Hippocampal formation (tissue), 2 donors: Measurements from ENCODE around the gene LAMC1.

Source experiments
- DNase-seq, 2 donors: peaks; one replicate each; lab custom pipeline; 2025; lab: John Stamatoyannopoulos, UW

The LAMC1 gene

DNA sequence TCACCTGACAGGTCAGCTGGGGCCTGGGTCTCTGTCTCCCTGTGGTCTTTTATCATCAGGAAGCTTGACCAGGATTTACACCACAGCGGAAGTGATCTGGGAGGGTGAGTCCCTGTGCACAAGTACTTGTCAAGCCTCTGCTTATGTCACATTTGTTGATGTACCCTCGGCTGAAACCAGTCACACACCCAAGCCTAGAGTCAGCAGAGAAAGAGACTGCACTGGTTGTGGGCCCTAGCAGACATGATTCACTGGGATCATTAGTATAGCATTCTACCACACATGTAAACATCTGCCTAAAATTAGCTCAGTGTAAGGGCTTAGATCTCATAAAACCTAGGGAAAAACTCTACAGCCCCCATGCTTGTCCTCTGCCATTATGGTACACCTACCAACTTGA is 83.5 kb downstream of the LAMC1 start:
- DNase-seq: no peak

DNA sequence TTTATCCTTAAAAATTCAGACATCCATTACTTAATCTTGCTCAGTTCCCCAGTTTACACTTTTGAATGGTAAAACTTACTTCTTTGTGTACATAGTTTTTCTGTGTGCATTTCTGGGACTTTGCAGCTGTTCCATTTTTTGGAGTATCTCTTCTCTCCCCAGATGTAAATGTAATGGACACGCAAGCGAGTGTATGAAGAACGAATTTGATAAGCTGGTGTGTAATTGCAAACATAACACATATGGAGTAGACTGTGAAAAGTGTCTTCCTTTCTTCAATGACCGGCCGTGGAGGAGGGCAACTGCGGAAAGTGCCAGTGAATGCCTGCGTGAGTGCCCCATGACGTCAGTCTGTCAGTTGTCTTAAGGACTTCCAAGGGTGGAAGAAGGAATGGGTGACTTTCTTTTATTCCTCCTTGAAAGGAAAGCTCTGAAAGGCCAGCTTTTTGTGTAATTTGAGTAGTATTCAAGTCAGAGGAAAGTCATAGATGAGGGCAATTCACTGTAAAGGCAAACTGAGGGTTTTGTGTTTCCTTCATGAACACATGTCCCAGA is 87.2 kb downstream of the LAMC1 start:
- no peak for DNase-seq

GRCh38 chr1:183114441-183114840 is 91.2 kb downstream of the LAMC1 start:
- no peak for DNase-seq

- DNase-seq: no peak
These were observed 93.2 kb downstream of the LAMC1 start for GRCh38 chr1:183116416-183116815.

- DNase-seq: no peak
These were observed 98.4 kb downstream of the LAMC1 start for GRCh38 chr1:183121609-183122008.

GRCh38 chr1:183124259-183124658 is 101.0 kb downstream of the LAMC1 start:
- no peak for DNase-seq

DNA sequence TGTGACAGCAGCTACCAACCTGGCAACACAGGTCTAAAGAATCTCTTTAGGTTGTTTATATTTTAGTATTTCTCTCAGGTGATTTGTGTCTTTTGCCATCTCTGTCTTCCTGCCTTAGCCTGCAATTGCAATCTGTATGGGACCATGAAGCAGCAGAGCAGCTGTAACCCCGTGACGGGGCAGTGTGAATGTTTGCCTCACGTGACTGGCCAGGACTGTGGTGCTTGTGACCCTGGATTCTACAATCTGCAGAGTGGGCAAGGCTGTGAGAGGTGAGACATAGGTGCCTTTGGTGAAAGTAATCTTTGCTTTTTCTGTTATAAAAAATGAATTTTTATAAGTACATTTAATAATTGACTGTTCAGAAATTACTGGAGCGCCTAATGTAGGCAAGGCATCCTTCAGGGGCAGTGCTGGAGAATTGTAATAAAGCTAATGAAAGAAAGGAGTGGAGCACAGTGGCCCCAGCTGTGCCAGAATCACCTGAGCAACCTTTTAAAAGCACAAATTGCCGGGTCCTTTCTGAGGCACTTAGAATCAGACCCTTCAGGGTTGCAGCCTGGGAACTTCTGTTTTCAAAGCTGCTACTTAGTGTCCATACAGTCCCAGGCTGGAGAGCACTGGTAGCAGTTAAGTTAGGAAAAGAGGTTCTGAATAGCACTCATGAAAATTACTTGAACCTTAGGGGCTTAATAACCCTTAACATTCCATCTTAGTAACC is 102.2 kb downstream of the LAMC1 start:
- DNase-seq: no peak

GRCh38 chr1:183126000-183126366 is 102.8 kb downstream of the LAMC1 start:
- no peak for DNase-seq

DNA sequence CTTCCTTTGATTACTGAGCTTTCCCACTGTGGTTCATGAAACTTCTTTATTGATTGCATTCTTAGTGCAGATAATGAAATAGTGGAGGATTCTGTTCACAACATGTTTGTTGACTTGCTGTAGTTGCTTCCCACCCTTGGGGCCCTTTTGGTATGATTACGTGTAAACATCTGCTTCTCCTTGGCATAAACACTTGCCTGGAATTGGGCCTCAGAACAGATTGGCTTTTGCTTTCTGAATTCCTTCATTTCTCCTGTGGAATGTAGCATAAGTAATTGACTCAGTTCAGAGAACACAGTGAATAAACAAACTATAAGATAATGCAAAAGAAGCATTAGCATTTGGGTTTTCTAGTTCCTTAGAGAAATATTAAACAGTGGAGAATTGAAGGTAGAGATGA is 103.3 kb downstream of the LAMC1 start:
- no peak for DNase-seq

DNA sequence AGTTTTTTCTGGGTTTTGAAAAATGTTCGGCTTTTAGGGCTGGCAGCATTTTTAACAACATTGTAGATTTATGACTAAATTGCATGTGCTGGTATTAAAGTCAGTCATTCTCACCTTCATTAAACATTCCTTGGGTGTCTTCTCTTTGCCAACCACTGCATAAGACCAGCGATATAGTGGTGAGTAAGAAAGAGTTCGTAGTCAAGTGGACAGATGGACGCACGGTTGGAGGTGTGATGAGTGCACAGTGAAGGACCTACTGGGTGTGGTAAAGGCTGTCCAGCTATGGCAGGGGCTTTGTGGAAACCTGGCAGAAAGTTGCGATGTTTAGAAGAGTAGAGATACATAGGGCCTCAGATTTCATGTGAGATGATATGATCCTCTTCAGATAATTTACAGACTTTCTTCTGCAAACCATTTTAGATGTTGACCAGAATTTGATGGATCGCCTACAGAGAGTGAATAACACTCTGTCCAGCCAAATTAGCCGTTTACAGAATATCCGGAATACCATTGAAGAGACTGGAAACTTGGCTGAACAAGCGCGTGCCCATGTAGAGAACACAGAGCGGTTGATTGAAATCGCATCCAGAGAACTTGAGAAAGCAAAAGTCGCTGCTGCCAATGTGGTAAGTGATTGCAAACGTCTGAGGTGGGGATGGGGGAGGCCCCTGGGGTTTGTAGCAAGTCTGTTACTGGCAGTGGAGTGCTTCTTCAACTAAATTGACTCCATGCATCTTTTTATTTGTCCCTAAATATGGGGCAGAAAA is 106.9 kb downstream of the LAMC1 start:
- DNase-seq: no peak

DNA sequence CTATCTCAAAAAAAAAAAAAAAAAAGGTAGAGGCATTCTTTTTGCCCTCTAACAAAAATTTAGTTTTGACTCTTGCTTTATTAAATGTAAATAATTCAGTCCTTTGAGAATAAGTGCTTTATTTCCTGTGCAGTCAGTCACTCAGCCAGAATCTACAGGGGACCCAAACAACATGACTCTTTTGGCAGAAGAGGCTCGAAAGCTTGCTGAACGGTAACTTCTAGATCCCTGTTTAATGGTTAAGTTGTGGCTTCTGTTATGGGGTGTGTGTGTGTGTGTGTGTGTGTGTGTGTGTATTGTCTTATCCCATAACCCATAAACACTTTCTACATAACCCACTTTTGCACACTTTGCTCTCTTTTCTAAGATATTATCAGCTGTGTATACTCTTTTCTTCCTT is 107.9 kb downstream of the LAMC1 start:
- no peak for DNase-seq

DNA sequence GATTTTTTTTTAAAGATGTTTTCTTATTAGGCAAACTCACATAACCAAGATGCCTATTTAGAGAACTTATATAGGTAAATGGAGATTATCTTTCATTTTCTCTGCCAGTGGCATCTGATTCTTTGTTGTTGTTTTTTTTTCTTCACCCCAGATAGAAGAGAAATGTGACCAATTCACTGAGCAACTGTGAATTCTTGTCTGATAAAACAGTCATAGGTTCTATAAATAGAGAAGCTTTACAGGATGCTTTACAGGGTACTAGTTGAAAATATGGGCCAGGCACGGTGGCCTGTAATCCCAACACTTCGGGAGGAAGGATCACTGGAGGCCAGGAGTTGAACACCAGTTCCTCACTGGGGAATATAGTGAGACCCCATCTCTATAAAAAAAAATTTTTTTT is 112.1 kb downstream of the LAMC1 start:
- no peak for DNase-seq

DNA sequence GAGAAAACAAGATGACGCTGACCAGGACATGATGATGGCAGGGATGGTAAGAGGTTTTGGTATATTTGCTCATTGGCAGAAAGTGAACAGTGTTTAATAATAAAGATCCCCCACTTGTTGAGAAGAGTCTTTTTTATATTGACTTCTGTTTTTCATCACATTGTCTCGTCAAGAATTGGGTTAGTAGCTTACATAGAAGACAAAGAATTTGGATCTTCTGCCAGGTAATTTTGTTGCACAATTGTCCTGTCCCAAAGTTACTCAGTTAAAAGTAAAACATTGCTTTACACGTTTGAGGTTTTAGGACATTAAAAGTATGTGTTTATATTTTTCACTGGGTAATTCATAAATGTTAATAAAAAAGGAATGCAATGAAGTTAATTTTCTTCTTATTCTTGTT is 114.6 kb downstream of the LAMC1 start:
- no peak for DNase-seq

- no peak for DNase-seq
These were observed 115.1 kb downstream of the LAMC1 start for GRCh38 chr1:183138301-183138700.

DNA sequence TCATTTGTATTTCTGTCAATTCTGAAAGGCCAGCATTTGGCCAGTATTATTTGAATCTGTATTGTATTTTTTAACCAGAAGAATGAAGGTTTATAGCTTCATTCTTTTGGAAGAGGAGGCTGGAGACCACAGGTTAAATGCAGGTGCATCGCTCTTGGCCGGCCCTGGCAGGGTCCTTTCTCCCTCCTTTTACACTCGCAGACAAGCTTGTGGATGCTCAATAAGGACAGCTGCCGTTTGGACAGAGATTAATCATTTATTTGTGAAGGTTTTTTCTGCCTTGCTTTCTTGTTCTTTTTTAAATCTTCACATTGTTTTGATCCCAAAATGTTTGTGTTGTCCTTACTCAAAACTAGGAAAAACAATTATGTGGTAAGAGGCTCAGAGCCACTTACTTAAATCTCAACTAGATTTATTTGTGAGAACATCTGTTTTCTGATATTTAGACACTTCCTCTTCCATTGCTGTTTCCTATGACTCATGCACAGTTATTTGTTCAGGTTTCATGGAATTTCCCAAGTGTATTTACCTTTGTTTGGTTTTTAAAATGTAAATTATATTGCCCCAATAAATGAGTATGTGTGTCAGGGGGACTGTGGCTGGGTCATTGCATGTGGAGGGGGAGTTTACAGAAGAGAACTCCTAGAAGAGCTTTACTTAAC is 116.2 kb downstream of the LAMC1 start:
- no peak for DNase-seq

DNA sequence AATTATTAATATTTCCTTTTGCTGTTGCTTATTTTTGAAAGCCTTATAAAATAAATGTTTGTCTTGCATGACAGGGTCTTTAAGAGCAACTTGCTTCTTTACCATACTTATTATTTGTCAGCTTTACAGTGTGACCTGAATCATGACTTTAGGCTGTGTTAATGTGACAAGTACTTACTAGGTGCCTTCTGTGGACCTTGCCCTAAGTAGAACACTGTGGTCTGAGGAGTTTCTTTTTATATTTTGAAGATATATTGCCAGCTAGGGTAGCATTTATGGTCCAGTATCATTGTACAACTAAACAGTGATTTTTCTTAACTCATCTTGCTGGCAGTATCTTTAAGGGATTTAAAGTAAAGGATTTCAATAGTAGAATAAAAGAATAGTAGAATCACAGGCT is 117.4 kb downstream of the LAMC1 start:
- DNase-seq: no peak

GRCh38 chr1:183142171-183142570 is 119.0 kb downstream of the LAMC1 start:
- no peak for DNase-seq

DNA sequence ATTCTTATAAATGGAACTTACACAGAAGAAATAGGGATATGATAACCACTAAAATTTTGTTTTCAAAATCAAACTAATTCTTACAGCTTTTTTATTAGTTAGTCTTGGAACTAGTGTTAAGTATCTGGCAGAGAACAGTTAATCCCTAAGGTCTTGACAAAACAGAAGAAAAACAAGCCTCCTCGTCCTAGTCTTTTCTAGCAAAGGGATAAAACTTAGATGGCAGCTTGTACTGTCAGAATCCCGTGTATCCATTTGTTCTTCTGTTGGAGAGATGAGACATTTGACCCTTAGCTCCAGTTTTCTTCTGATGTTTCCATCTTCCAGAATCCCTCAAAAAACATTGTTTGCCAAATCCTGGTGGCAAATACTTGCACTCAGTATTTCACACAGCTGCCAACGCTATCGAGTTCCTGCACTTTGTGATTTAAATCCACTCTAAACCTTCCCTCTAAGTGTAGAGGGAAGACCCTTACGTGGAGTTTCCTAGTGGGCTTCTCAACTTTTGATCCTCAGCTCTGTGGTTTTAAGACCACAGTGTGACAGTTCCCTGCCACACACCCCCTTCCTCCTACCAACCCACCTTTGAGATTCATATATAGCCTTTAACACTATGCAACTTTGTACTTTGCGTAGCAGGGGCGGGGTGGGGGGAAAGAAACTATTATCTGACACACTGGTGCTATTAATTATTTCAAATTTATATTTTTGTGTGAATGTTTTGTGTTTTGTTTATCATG is 120.5 kb downstream of the LAMC1 start:
- no peak for DNase-seq

DNA sequence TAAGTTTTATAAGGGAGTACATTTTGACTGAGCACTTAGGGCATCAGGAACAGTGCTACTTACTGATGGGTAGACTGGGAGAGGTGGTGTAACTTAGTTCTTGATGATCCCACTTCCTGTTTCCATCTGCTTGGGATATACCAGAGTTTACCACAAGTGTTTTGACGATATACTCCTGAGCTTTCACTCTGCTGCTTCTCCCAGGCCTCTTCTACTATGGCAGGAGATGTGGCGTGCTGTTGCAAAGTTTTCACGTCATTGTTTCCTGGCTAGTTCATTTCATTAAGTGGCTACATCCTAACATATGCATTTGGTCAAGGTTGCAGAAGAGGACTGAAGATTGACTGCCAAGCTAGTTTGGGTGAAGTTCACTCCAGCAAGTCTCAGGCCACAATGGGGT is 121.5 kb downstream of the LAMC1 start:
- DNase-seq: no peak

DNA sequence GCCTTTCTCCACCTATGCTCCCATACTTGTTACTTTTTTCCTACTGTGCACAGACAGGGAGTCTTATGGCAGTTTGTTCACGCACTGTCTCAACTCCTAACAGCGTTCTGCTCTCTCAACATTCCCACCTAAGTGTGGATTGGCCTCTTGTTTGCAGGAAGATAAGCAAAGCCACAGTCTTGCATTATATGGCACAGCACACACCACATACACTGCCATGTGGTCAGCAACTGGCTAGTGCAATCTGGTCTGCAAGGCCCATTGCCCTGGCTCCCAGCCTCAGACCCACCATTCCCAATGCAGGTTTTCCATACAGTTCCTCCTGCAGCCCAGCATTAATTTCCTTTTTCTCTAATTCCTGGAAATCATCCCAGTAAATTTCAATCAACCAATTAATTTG is 124.5 kb downstream of the LAMC1 start:
- no peak for DNase-seq

DNA sequence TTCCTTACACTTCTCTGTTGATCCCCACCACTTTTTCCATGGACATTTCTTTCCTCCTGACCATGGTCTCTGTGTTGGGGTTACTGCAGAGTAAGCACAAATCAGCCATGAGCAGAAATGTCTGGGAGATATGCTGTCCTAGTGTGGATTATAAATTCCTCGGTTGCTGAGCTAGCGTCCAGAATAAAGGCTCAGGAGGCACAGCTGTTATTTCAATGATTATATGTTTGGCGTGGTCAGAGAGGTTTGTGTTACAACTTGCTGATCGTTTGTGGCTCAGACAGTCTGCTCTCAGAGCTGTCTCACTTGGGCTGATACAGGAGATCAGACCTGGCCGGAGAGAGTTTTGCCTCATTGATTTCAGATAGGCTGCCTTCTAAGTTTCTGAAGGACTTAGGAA is 125.4 kb downstream of the LAMC1 start:
- no peak for DNase-seq

- DNase-seq: no peak
These were observed 126.1 kb downstream of the LAMC1 start for GRCh38 chr1:183149273-183149672.
